ENCODE data around the gene KDM6B.

Gene KDM6B

DNA sequence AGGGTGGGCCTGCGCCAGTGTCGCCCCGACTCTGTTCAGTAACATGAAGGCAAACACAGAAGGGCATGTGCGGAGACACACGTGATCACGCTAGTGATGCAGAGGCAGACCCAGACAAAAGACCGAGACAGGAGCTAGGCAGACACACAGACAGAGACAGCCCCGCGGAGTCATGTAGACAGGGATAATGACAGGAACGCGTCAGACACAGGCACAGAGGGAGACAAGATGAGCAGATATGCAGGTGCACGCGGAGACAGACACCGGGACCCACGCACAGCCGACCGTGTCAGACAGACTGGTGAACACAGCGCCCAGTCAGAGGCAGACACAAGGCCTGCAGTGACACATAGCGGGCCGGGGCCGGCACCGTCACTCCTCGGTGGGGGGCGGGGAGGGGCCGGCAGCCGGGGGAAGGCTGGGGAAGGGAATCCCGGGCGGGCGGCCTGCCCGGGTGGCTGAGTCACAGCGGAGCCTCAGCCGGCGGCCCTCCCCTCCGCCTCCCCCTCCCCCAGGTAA lies 7.4 kb downstream of the KDM6B start:
- peak; percentile 27 for DNase-seq

DNA sequence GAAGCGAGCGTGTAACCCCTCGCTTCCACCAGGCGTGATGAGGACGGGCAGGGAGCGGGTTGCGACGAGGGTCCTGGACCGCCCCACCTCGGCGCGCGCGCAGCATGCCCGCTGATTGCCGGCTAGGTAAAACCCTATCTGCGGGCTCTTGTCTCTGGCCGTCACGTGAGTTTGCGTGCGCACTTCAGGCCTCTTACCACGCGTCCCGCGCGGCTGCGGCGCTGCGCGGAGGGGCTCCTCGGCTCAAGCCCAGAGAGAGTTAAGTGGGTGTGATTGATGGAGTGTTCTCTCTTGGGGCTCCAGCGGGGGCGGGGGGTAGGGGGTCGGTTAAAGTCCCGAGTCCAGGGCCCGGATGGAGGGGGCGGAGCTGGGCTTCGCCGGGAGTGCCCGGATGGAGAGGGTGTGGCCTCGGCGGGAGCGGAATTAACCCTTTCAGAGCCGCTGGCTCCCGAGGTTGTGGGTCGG lies 7.9 kb downstream of the KDM6B start:
- peak; percentile 56 for DNase-seq

DNA sequence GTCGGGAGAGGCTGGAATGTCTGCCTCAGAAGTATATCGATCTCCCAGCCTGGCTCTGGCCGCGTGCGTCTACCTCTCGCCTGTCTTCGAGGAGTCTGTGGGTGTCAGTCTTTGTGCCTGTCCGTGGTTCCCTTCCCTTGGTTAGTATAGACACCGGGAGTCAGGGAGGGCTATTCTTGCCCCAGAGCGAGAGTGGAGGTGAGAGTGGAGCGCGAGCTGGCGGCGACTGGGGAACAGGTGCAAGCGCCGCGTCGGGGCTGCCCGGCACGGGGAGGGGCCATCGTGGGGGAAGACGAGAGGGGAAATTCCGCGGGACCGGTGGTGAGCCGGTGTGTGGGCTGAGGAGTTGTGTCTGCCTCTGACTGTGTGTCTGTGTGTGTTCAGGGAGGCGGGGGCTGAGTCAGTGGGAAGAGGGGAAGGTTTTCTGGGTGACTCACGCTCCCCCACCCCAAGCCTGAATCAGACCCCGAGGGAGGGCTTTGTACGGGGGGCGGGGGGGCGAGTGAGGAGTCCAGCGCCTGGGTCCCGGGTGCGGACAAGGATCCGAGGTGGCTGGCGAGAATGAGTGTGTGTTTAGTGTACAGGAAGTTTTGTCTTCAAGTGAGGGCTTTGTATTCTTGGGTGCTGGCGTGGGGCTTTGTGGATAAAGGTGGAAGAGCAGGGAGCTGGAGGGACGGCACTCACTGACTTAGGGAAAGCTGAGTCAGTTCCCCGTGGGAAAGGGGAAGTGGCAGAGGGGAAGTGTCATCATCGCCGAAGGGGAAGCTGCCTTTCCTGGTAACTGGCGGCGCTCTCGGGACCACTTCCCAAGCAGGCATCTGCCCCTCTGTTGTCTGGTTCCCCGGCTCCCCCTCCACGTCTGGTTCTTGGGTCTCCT lies 8.6 kb downstream of the KDM6B start:
- peak; percentile 38 for DNase-seq

DNA sequence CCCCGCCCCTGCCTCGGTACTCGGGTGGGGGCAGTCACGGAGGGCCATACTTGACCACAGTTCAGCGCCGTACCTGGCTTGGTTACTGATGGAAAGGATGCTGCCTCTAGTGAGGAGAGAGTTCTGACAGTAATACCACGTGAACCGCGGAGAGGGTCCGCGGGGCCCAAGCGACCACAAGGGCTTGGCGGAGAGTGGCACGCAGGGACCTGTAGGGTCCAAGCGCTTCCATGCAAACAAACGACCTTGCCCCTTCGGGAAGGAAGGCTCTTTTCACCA lies 9.2 kb downstream of the KDM6B start:
- no peak for DNase-seq

DNA sequence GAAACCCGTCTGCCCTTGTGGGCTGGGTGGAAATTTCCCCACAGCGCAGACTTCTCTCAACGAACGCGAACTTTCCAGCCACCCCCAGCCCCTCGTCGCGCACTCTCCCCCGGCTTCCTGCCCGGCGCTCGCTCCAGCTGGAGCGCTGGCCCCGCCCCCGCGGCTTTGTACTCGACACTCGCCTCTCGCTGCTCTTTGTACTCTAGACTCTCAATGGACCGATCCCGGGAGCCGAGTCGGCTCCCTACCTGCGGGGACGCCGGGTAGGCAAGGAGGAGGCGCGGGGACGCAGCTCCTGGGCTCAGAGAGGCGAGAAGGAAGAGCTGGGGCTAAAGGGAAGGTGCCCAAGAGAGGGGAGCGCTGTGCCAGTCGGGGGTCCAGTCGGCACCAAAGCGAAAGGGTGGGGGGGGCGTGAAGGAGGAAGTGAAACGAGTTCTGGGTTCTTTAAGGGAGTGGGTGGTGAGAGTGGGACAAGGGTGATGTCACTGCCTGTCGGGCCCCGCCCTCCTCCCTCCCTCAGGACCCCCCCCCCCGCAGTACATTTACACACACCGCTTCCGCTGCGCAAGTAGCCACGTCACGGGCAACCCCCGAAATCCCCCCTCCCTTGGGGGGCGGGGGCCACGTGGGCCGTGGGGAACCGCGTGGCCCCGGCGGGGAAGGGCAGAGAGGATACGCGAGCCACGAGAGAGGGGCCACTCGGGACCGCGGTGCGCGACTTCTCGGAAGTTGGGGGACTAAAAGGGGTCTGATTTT lies 9.7 kb downstream of the KDM6B start:
- DNase-seq: peak; percentile 53

DNA sequence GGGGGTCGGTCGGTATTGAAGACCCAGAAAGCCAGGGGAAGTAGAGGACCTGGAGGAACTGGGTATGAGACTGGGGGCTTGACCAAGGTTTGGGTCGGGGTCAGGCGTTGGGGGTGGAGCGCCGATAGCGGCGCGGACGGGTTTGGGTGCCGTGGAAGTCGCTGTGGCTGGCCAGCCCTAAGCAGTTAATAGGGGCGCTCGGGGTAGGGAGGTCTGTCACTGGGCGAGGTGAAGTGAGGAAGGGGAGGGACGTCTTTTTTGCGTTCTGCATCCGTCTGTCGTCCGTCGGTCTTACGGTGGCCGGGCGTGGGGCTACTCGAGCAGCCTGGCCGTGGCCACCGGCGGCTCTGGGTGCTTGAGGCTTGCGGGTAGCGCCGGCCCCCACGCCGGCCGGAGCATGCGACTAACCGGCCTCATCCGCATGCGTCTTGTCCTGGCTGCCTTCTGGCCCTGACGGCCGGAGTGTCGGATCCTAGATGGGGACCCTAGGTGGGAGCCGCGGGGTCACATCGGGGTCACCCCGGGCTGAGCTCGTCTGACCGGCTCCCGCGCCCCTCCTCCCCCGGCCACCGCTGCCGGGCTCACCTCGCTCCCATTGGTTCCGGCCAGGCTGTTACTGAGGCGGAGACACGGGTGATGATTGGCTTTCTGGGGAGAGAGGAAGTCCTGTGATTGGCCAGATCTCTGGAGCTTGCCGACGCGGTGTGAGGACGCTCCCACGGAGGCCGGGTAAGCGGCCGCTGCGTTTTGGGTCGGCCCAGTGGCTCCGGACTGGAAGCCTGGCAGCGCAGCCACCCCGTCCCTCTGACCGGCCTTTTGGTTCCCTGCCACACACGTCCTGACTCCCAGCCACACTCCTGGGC lies 10.5 kb downstream of the KDM6B start:
- DNase-seq: peak; percentile 72

DNA sequence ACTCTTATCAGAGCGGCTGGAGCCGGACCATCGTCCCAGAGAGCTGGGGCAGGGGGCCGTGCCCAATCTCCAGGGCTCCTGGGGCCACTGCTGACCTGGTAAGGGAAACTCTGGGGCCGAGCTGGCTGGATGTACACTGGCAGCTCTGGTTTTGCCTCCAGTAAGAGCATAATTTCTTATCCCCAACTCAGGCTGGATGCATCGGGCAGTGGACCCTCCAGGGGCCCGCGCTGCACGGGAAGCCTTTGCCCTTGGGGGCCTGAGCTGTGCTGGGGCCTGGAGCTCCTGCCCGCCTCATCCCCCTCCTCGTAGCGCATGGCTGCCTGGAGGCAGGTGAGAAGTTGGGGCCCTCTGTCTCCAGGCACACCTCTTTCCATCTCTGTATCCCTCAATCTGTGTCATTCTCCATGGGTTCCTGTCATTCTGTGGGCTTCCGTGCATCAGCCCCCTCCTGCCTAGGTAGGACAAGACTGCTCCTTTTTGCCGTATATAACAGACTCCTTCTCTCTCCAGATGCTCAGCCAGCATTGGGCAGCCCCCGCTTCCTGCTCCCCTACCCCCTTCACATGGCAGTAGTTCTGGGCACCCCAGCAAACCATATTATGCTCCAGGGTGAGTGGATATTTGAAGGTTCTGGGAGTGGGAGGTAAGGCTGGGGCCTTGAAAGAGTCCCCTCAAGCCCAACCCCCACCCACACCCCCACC lies 11.5 kb downstream of the KDM6B start:
- no peak for DNase-seq

DNA sequence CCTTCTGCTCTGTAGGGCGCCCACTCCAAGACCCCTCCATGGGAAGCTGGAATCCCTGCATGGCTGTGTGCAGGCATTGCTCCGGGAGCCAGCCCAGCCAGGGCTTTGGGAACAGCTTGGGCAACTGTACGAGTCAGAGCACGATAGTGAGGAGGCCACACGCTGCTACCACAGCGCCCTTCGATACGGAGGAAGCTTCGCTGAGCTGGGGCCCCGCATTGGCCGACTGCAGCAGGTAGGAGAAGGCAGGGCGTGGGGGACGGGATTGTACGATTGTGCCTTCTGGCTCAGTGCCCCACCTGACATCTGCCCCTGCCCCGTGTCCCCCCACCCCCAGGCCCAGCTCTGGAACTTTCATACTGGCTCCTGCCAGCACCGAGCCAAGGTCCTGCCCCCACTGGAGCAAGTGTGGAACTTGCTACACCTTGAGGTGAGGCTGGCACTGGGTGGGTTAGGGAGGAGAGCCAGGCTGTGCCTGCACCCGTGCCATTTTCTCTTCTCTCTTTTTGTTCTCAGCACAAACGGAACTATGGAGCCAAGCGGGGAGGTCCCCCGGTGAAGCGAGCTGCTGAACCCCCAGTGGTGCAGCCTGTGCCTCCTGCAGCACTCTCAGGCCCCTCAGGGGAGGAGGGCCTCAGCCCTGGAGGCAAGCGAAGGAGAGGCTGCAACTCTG lies 12.2 kb downstream of the KDM6B start:
- DNase-seq: no peak

DNA sequence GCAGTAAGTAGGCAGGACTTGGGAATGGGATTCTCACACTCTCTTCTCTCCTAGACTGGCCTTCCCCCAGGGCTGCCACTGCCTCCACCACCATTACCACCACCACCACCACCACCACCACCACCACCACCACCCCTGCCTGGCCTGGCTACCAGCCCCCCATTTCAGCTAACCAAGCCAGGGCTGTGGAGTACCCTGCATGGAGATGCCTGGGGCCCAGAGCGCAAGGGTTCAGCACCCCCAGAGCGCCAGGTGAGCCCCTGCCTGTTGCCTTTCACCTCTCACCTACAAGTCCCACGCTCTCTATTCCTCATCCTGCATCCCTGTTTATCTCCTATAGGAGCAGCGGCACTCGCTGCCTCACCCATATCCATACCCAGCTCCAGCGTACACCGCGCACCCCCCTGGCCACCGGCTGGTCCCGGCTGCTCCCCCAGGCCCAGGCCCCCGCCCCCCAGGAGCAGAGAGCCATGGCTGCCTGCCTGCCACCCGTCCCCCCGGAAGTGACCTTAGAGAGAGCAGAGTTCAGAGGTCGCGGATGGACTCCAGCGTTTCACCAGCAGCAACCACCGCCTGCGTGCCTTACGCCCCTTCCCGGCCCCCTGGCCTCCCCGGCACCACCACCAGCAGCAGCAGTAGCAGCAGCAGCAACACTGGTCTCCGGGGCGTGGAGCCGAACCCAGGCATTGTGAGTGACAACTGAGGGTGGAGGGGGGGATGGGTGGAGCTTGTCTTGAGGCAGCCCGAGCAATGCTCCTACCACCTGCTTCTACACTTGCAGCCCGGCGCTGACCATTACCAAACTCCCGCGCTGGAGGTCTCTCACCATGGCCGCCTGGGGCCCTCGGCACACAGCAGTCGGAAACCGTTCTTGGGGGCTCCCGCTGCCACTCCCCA lies 13.0 kb downstream of the KDM6B start:
- no peak for DNase-seq

DNA sequence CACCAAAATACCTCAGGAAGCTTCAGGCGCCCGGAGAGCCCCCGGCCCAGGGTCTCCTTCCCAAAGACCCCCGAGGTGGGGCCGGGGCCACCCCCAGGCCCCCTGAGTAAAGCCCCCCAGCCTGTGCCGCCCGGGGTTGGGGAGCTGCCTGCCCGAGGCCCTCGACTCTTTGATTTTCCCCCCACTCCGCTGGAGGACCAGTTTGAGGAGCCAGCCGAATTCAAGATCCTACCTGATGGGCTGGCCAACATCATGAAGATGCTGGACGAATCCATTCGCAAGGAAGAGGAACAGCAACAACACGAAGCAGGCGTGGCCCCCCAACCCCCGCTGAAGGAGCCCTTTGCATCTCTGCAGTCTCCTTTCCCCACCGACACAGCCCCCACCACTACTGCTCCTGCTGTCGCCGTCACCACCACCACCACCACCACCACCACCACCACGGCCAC lies 14.1 kb downstream of the KDM6B start:
- no peak for DNase-seq

DNA sequence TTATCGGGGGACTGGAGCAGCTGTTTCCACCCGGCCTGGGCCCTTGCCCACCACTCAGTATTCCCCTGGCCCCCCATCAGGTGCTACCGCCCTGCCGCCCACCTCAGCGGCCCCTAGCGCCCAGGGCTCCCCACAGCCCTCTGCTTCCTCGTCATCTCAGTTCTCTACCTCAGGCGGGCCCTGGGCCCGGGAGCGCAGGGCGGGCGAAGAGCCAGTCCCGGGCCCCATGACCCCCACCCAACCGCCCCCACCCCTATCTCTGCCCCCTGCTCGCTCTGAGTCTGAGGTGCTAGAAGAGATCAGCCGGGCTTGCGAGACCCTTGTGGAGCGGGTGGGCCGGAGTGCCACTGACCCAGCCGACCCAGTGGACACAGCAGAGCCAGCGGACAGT lies 14.7 kb downstream of the KDM6B start:
- DNase-seq: no peak

DNA sequence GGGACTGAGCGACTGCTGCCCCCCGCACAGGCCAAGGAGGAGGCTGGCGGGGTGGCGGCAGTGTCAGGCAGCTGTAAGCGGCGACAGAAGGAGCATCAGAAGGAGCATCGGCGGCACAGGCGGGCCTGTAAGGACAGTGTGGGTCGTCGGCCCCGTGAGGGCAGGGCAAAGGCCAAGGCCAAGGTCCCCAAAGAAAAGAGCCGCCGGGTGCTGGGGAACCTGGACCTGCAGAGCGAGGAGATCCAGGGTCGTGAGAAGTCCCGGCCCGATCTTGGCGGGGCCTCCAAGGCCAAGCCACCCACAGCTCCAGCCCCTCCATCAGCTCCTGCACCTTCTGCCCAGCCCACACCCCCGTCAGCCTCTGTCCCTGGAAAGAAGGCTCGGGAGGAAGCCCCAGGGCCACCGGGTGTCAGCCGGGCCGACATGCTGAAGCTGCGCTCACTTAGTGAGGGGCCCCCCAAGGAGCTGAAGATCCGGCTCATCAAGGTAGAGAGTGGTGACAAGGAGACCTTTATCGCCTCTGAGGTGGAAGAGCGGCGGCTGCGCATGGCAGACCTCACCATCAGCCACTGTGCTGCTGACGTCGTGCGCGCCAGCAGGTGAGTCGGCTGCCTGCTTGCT lies 15.2 kb downstream of the KDM6B start:
- no peak for DNase-seq

DNA sequence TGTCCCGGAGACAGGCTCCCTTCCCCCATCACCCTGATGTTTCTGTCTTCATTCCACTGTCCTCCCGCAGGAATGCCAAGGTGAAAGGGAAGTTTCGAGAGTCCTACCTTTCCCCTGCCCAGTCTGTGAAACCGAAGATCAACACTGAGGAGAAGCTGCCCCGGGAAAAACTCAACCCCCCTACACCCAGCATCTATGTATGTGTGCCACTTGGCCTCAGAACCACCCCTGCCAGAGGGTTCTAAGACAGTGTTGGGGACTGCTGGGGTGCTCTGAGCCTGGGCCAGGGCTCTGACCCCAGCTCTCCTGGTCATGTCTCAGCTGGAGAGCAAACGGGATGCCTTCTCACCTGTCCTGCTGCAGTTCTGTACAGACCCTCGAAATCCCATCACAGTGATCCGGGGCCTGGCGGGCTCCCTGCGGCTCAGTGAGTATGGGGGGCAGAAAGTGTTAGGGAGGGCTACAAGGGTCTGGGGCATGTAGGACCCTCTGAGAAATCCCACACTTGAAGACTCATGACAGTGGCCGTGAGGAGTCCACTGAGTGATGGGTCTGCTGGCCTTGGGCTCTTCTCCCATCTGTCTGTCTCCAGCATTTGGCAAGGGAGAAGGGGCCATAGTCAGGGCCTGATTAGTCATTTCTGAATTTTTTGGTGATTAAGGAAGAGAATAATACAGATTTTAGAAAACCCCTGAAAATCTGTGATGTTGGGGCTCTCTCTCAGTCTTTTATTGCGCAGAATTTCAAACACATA lies 15.9 kb downstream of the KDM6B start:
- DNase-seq: no peak

DNA sequence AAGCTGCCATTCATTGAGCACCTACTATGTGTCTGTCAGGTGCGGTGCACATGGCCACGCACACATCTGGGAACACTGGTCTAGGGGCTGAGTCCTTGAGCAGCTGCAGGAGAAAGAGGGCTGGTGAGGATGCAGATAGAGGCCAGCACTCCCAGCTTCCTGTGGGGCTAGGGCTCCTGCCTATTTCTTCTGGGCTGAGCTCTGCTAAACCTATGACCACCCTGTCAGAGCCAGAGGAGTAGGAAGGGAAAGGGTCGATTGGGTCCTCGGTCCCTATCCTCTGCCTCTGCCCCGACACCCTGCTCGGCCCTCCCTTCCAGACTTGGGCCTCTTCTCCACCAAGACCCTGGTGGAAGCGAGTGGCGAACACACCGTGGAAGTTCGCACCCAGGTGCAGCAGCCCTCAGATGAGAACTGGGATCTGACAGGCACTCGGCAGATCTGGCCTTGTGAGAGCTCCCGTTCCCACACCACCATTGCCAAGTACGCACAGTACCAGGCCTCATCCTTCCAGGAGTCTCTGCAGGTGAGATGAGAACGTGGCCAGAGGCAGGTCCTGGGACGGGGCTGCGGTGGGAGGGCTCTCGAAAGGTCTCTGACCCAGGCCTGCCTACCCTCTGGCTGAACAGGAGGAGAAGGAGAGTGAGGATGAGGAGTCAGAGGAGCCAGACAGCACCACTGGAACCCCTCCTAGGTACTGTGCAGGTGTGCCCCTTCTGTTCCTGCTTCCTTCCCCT lies 16.9 kb downstream of the KDM6B start:
- no peak for DNase-seq

DNA sequence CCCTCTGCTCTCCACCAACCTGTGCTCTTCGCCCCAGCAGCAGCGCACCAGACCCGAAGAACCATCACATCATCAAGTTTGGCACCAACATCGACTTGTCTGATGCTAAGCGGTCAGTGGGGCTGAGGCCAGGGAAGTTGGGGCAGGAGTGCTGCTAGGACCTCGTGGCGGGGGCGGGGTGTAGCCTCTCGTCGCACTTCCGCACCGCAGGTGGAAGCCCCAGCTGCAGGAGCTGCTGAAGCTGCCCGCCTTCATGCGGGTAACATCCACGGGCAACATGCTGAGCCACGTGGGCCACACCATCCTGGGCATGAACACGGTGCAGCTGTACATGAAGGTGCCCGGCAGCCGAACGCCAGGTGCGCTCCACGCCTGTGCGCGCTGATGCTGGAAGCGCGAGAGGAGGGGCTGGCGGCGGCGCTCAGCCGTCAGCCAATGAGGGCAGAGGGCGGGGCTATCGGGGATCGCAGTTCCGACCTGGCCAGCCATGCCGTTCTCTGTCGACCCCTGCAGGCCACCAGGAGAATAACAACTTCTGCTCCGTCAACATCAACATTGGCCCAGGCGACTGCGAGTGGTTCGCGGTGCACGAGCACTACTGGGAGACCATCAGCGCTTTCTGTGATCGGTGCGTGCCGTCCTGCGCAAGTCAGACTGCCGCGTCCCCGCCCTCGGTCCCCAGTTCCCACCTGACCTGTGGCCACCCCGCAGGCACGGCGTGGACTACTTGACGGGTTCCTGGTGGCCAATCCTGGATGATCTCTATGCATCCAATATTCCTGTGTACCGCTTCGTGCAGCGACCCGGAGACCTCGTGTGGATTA lies 17.6 kb downstream of the KDM6B start:
- peak; percentile 62 for DNase-seq

DNA sequence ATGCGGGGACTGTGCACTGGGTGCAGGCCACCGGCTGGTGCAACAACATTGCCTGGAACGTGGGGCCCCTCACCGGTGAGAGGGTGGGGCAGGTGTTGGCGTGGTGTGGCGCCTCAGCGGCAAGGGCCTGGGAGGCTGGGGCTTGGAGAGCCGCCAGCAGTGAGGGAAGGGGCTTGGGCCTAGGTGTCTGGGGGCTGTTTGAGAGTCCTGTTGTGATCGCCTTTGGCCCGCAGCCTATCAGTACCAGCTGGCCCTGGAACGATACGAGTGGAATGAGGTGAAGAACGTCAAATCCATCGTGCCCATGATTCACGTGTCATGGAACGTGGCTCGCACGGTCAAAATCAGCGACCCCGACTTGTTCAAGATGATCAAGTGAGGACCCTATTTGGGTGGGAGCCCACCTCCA lies 18.2 kb downstream of the KDM6B start:
- DNase-seq: no peak

DNA sequence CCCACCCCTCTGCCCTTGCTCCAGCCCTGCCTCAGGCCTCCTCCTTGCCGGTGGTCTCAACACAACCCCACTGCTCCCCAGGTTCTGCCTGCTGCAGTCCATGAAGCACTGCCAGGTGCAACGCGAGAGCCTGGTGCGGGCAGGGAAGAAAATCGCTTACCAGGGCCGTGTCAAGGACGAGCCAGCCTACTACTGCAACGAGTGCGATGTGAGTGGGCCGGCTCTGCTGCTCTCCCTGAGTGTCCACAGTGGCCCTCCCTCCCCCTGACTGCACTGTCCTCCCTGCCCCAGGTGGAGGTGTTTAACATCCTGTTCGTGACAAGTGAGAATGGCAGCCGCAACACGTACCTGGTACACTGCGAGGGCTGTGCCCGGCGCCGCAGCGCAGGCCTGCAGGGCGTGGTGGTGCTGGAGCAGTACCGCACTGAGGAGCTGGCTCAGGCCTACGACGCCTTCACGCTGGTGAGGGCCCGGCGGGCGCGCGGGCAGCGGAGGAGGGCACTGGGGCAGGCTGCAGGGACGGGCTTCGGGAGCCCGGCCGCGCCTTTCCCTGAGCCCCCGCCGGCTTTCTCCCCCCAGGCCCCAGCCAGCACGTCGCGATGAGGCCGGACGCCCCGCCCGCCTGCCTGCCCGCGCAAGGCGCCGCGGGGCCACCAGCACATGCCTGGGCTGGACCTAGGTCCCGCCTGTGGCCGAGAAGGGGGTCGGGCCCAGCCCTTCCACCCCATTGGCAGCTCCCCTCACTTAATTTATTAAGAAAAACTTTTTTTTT lies 19.1 kb downstream of the KDM6B start:
- DNase-seq: no peak
